OCI-LY1 (cell line): Measurements from ENCODE around the gene CISD2.
"Not testable (repeated sequence)": the region's sequence is repeated elsewhere in the genome, so short reads cannot be mapped to it uniquely, and the experiment has no call there.

Experiments
- H2AFZ ChIP-seq: fragments of 200-600 bp; sonication (generic), shearing (Covaris generic); 2 replicates; pipeline ENCODE4 v1.6.0; 2014; ENCODE audit warnings: antibody characterized with exemption, mild to moderate bottlenecking, low read length
- H3F3A ChIP-seq: fragments of 200-600 bp; sonication (generic), shearing (Covaris generic); 2 replicates; pipeline ENCODE4 v1.6.0; 2014; ENCODE audit warnings: mild to moderate bottlenecking, antibody characterized with exemption, low read length, moderate library complexity; ENCODE audit not compliant: insufficient read depth
- H3K27ac ChIP-seq: fragments of 200-600 bp; sonication (generic); 2 replicates; pipeline ENCODE4 v1.5.1; 2014; ENCODE audit warnings: low read length, mixed run types, mild to moderate bottlenecking, low read depth; ENCODE audit not compliant: poor library complexity, severe bottlenecking
- H3K27me3 ChIP-seq: fragments of 200-600 bp; sonication (generic); 2 replicates; pipeline ENCODE4 v1.6.0; 2014; ENCODE audit warnings: antibody characterized with exemption, mild to moderate bottlenecking, low read length, moderate library complexity; ENCODE audit not compliant: insufficient read depth
- H3K36me3 ChIP-seq: fragments of 200-600 bp; sonication (generic); 2 replicates; pipeline ENCODE4 v1.6.1; 2014; ENCODE audit warnings: mild to moderate bottlenecking, antibody characterized with exemption, low read length, moderate library complexity, mixed read lengths; ENCODE audit not compliant: insufficient read depth
- H3K4me1 ChIP-seq: fragments of 200-600 bp; sonication (generic); 2 replicates; pipeline ENCODE4 v1.5.1; 2014; ENCODE audit warnings: mild to moderate bottlenecking, low read length, moderate library complexity; ENCODE audit not compliant: insufficient read depth, severe bottlenecking
- H3K4me2 ChIP-seq: fragments of 200-600 bp; sonication (generic), shearing (Covaris generic); 2 replicates; pipeline ENCODE4 v1.6.1; 2014; ENCODE audit warnings: low read length
- H3K4me3 ChIP-seq: fragments of 200-600 bp; sonication (generic); 2 replicates; pipeline ENCODE4 v1.5.1; 2014; ENCODE audit warnings: low read length, low read depth, mild to moderate bottlenecking, mixed read lengths; ENCODE audit not compliant: poor library complexity, severe bottlenecking
- H3K79me2 ChIP-seq: fragments of 200-600 bp; shearing (Covaris generic); 2 replicates; pipeline ENCODE4 v1.6.1; 2016; ENCODE audit warnings: mixed run types, low read length, mixed read lengths; ENCODE audit not compliant: insufficient read depth
- H3K9ac ChIP-seq: fragments of 200-600 bp; sonication (generic), shearing (Covaris generic); 2 replicates; pipeline ENCODE4 v1.6.1; 2014; ENCODE audit warnings: mild to moderate bottlenecking, low read length, mixed read lengths
- H3K9me2 ChIP-seq: fragments of 200-600 bp; sonication (generic), shearing (Covaris generic); 2 replicates; pipeline ENCODE4 v1.6.1; 2014; ENCODE audit warnings: low read depth, mild to moderate bottlenecking, low read length, mixed read lengths
- H3K9me3 ChIP-seq: fragments of 200-600 bp; shearing (Covaris generic); 2 replicates; pipeline ENCODE4 v1.6.1; 2014; ENCODE audit warnings: low read length, mixed read lengths
- H4K20me1 ChIP-seq: fragments of 200-600 bp; sonication (generic), shearing (Covaris generic); 2 replicates; pipeline ENCODE4 v1.6.0; 2016; ENCODE audit warnings: mild to moderate bottlenecking, low read length; ENCODE audit not compliant: insufficient read depth
- EZH2 ChIP-seq: fragments of 200-600 bp; sonication (generic), shearing (Covaris generic); IDR thresholded peaks from 2 replicates; pipeline ENCODE4 v1.8.0; 2017; ENCODE audit warnings: borderline replicate concordance, mixed run types, mild to moderate bottlenecking, antibody characterized with exemption, low read length, moderate library complexity, mixed read lengths
- TF ChIP-seq, protein P1 (sequence below): fragments of 200-600 bp; sonication (generic), shearing (Covaris generic); IDR thresholded peaks from 2 replicates; pipeline ENCODE4 v1.5.1; 2017; ENCODE audit warnings: mild to moderate bottlenecking, antibody characterized with exemption, low read length, moderate library complexity, mixed read lengths

CISD2 gene

DNA sequence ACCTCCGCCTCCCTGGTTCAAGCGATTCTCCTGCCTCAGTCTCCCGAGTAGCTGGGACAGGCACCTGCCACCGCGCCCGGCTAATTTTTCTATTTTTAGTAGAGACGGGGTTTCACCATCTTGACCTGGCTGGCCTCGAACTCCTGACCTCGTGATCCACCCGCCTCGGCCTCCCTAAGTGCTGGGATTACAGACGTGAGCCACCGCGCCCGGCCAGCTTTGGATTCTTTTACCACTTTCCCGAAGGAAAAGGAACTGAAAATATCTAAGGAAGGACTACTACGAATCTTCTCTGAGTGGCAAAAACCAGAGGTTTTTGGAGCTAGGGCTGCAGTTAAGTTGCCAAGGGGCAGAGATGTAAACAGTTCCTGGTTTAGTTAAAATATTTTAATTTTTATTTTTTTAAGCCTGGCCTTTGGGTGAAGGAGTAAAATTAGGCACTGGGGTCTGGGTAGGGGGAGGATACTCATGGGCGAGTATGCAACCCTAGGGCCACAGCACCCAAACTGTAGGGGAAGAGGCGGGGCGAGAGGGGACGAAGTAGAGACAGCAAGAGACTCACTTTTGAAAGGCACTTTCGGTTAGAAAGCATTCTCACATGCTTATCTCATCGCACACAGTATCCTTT, 525 bp upstream of the CISD2 start:
- Histone ChIP-seq H3K4me3 (peak overlapping the region; percentile 70), H3F3A (no peaks in the 10 kb centered on the region; the same call in 1 of the 2 replicates), H3K27me3 (no peaks in the 10 kb centered on the region), H3K9ac (peak overlapping the region; percentile 77), H3K4me1 (peaks cover 40% of the 10 kb centered on the region), H2AFZ (no peak overlapping the region), H3K27ac (peak overlapping the region; percentile 99), H3K9me3 (no peaks in the 10 kb centered on the region), H3K9me2 (no peaks in the 10 kb centered on the region), H3K79me2 (peaks cover 73% of the 10 kb centered on the region), H3K36me3 (peaks cover 37% of the 10 kb centered on the region), H3K4me2 (peak overlapping the region; percentile 88), H4K20me1 (no peaks in the 10 kb centered on the region)
- no peak for TF ChIP-seq EZH2
- TF ChIP-seq, protein P1, sequence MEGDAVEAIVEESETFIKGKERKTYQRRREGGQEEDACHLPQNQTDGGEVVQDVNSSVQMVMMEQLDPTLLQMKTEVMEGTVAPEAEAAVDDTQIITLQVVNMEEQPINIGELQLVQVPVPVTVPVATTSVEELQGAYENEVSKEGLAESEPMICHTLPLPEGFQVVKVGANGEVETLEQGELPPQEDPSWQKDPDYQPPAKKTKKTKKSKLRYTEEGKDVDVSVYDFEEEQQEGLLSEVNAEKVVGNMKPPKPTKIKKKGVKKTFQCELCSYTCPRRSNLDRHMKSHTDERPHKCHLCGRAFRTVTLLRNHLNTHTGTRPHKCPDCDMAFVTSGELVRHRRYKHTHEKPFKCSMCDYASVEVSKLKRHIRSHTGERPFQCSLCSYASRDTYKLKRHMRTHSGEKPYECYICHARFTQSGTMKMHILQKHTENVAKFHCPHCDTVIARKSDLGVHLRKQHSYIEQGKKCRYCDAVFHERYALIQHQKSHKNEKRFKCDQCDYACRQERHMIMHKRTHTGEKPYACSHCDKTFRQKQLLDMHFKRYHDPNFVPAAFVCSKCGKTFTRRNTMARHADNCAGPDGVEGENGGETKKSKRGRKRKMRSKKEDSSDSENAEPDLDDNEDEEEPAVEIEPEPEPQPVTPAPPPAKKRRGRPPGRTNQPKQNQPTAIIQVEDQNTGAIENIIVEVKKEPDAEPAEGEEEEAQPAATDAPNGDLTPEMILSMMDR: no peak

- Histone ChIP-seq H3K27ac (peak overlapping the region; percentile 99), H3K79me2 (peaks cover 68% of the 10 kb centered on the region), H3K27me3 (no peaks in the 10 kb centered on the region), H3K9me2 (no peaks in the 10 kb centered on the region), H3F3A (no peaks in the 10 kb centered on the region; the same call in 1 of the 2 replicates), H2AFZ (no peak overlapping the region), H3K36me3 (peaks cover 38% of the 10 kb centered on the region), H3K4me2 (peak overlapping the region; percentile 88), H3K9ac (peak overlapping the region; percentile 77), H3K9me3 (0 out of 2 replicates have a peak, but pooled peaks cover 2% of the 10 kb centered on the region), H3K4me3 (peak overlapping the region; percentile 70), H3K4me1 (peaks cover 40% of the 10 kb centered on the region), H4K20me1 (no peaks in the 10 kb centered on the region)
- no peak for TF ChIP-seq EZH2
Measured at GRCh38 chr4:102869569-102870197, 891 bp downstream of the CISD2 start.

DNA sequence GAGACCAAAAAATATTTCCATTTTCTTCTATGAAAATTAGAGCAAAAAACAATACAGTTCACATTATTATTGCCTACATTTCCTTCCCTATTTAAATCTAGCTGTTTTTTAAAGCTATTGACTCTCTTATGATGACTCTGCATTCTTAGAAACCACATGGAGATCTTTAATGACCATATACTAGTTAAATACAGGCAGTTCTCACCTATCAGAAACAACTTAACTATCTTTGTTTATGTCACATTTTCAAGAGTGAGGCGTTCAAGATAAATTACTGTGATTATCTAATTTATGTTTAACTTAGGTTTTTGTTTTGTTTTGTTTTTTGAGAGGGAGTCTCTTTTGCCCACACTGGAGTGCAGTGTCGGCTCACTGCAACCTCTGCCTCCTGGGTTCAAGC, 3.0 kb downstream of the CISD2 start:
- peaks cover 52% of the 10 kb centered on the region for H3K36me3 ChIP-seq
- no peaks in the 10 kb centered on the region for H3K9me2 ChIP-seq
- H3K27ac ChIP-seq: no peak overlapping the region
- H3K9me3 ChIP-seq: peaks cover 11% of the 10 kb centered on the region; the same call in 1 of the 2 replicates
- no peaks in the 10 kb centered on the region; the same call in 1 of the 2 replicates for H3F3A ChIP-seq
- H3K9ac ChIP-seq: no peak overlapping the region
- H2AFZ ChIP-seq: no peak overlapping the region
- no peaks in the 10 kb centered on the region for H4K20me1 ChIP-seq
- no peak overlapping the region for H3K4me2 ChIP-seq
- H3K27me3 ChIP-seq: no peaks in the 10 kb centered on the region
- peaks cover 29% of the 10 kb centered on the region for H3K4me1 ChIP-seq
- no peak overlapping the region for H3K4me3 ChIP-seq
- peaks cover 51% of the 10 kb centered on the region for H3K79me2 ChIP-seq
- TF ChIP-seq, protein P1: no peak
- TF ChIP-seq EZH2: no peak

GRCh38 chr4:102877477-102878106, 8.8 kb downstream of the CISD2 start:
- Histone ChIP-seq H3K9me3 (peaks cover 17% of the 10 kb centered on the region), H3K36me3 (peaks cover 71% of the 10 kb centered on the region), H3K79me2 (peaks cover 15% of the 10 kb centered on the region)
- H3K27me3 ChIP-seq, H3K9ac ChIP-seq, H3K4me3 ChIP-seq, H3K27ac ChIP-seq, H3K4me1 ChIP-seq, H4K20me1 ChIP-seq, H3K9me2 ChIP-seq, H2AFZ ChIP-seq, H3K4me2 ChIP-seq, H3F3A ChIP-seq: not testable (repeated sequence)

GRCh38 chr4:102878349-102878748, 9.6 kb downstream of the CISD2 start:
- H3K9ac ChIP-seq, H4K20me1 ChIP-seq, H3K27ac ChIP-seq, H3K9me2 ChIP-seq, H2AFZ ChIP-seq, H3K79me2 ChIP-seq, H3K4me2 ChIP-seq, H3K4me1 ChIP-seq, H3F3A ChIP-seq, H3K27me3 ChIP-seq, H3K4me3 ChIP-seq: not testable (repeated sequence)
- peaks cover 17% of the 10 kb centered on the region for H3K9me3 ChIP-seq
- peaks cover 64% of the 10 kb centered on the region for H3K36me3 ChIP-seq
